Colonic mucosa (tissue), 4 donors: ENCODE measurements around the gene GPR180. TPM values are rescaled to one million over a fixed set of nuclear protein-coding genes. Genes with fewer than 3 reads are reported as not detected.

ENCODE experiments used
- DNase-seq: peaks from one replicate; pipeline ENCODE4 v3.0.0-alpha.2; 2020
- H3K27ac ChIP-seq: fragments of 200-600 bp; one replicate; pipeline ENCODE4 v1.8.0; 2021
- H3K27me3 ChIP-seq: fragments of 200-600 bp; one replicate; pipeline ENCODE4 v1.8.0; 2021
- H3K36me3 ChIP-seq: fragments of 200-600 bp; one replicate; pipeline ENCODE4 v1.8.0; 2021
- H3K4me1 ChIP-seq: fragments of 200-600 bp; one replicate; pipeline ENCODE4 v1.8.0; 2021; ENCODE audit warnings: mild to moderate bottlenecking
- H3K4me3 ChIP-seq: fragments of 200-600 bp; one replicate; pipeline ENCODE4 v1.8.0; 2021
- H3K9ac ChIP-seq, 2 donors: one replicate each; pipeline ENCODE4 v1.7.0; 2013; ENCODE audit warnings: control low read depth in 2 of 2, low read depth in 2 of 2, low read length in 2 of 2
- H3K9me3 ChIP-seq: fragments of 200-600 bp; one replicate; pipeline ENCODE4 v1.8.0; 2021
- intact Hi-C: fragments of 100-400 bp; cut with DNase I; formaldehyde crosslinking; loops from one replicate; pipeline ENCODE4 v1.14.1; 2022
- total RNA-seq, 2 donors: library from RNA; stranded (reverse); fragmentation: NEBNext Ultra II Directional in 1 of 2; extraction: Animal tissue kit (Norgen Biotek cat#: 25700) in 1 of 2; gene quantifications; one replicate each; pipeline ENCODE4 v1.2.1, GENCODE V29; 2021
- TF ChIP-seq, protein P1 (sequence below): fragments of 200-600 bp; IDR thresholded peaks from one replicate; pipeline ENCODE4 v1.8.0; 2022; ENCODE audit warnings: antibody characterized with exemption, mild to moderate bottlenecking
- donor health status: healthy.
- donor health status: DM: no; HTN: no; CAD: no.
- donor health status: DM: no; HTN: no; CAD: no.

GPR180 gene
- total RNA-seq, 2 donors from 2014 or later = 3.2 to 5.9 TPM

DNA sequence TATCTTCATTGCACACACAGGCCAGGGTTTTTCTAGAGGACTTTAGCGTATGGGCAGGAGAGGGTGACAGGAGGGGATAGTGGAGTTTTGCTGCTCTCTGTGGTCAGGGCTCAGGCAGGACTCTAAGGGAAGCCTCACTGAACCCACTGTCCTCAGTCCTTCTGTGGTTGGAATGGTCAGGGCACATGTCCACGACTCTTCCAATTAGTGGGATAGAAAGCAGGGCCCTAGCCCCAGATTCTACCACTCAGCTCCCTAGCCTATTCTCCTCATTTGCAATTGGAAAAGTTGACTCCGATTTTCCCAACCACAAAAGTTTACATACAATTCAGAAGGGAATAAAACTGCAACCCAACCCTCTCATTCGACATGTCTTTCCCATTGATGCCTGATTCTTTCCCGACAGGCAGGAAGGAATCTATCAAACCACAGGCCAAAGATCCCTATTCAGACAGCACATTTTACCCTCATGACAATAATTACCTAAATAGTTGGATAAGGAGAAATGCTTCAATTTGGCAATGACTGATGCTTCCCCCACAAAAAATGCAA, 43.9 kb upstream of the GPR180 start:
- Histone ChIP-seq H3K4me3 (no peak overlapping the region), H3K9ac (no peak overlapping the region), H3K9me3 (no peaks in the 10 kb centered on the region), H3K27me3 (no peaks in the 10 kb centered on the region), H3K27ac (no peak overlapping the region), H3K4me1 (no peaks in the 10 kb centered on the region), H3K36me3 (no peaks in the 10 kb centered on the region)
- DNase-seq = no peak
- intact Hi-C loops = no loop called here
- TF ChIP-seq, protein P1, sequence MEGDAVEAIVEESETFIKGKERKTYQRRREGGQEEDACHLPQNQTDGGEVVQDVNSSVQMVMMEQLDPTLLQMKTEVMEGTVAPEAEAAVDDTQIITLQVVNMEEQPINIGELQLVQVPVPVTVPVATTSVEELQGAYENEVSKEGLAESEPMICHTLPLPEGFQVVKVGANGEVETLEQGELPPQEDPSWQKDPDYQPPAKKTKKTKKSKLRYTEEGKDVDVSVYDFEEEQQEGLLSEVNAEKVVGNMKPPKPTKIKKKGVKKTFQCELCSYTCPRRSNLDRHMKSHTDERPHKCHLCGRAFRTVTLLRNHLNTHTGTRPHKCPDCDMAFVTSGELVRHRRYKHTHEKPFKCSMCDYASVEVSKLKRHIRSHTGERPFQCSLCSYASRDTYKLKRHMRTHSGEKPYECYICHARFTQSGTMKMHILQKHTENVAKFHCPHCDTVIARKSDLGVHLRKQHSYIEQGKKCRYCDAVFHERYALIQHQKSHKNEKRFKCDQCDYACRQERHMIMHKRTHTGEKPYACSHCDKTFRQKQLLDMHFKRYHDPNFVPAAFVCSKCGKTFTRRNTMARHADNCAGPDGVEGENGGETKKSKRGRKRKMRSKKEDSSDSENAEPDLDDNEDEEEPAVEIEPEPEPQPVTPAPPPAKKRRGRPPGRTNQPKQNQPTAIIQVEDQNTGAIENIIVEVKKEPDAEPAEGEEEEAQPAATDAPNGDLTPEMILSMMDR = no peak

DNA sequence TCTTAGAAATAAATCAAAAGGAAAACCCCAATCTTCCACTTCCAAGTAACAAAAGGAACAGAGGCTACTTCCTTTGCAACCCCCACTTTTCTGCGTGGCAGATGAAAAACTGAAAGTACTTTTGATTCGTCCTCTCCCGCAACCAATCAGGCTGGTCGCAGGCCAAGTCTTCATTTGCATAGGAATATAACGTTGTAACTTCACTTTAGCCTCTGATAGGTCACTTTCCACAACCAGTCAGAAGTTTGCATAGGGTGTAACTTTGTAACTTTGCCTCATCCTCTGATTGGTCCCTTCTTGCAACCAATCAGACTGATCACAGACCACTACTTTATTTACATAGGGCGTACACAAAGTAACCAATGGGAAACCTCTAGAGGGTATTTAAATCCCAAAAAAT, 42.9 kb upstream of the GPR180 start:
- intact Hi-C loops = no loop called here
- TF ChIP-seq, protein P1 = no peak
- Histone ChIP-seq H3K4me1 (no peaks in the 10 kb centered on the region), H3K27me3 (no peaks in the 10 kb centered on the region), H3K36me3 (no peaks in the 10 kb centered on the region), H3K9me3 (no peaks in the 10 kb centered on the region), H3K9ac (no peak overlapping the region), H3K27ac (no peak overlapping the region), H3K4me3 (no peak overlapping the region)
- DNase-seq = no peak

DNA sequence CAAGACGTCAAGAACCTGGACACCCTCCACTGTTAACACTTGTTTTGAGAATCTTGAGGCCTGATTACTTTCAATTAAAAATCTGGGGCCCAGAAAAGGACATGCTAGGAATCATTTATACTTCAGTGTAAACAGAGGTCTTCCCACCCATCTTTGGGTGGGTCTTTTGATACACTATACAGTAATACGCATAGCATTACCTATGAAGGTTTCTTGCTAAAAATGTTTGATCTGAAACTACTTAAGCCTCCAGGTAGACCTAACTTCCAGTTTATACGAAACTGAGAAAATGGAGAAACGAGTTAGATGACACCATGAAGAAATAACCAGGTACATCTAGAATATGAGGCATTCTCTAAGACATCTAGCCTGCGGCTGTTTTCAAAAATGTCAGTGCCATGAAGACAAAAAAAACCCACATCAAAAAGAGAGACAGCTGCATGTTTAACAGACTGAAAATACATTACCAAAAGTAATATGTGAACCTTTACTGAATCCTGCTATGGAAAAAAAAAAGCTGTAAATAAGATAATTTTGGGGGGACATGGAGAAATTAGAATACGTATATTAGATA, 42.3 kb upstream of the GPR180 start:
- no peaks in the 10 kb centered on the region for H3K27me3 ChIP-seq
- H3K36me3 ChIP-seq = no peaks in the 10 kb centered on the region
- no peak overlapping the region for H3K4me3 ChIP-seq
- intact Hi-C loops = no loop called here
- H3K9ac ChIP-seq = no peak overlapping the region
- TF ChIP-seq, protein P1 = no peak
- H3K27ac ChIP-seq = no peak overlapping the region
- no peak for DNase-seq
- no peaks in the 10 kb centered on the region for H3K9me3 ChIP-seq
- no peaks in the 10 kb centered on the region for H3K4me1 ChIP-seq

DNA sequence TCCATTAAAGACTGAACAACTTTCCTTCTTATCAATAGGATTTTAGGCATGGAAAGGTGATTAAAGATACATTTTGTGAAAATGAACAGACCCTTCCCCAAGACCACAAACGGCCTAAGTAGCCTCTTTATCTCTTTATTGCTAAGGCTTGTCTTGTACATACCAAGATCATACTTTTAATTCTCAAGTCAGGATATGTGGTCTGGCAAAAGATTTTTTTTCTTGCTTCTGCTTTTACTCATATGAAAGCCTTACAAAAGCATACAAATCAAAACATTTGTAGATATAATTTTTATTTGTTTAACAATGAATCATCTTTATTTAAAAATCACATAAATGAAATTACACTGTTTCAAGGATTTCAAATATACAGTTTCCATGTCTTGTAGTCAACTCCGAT, 41.5 kb upstream of the GPR180 start:
- Histone ChIP-seq H3K9me3 (no peaks in the 10 kb centered on the region), H3K4me1 (no peaks in the 10 kb centered on the region), H3K9ac (no peak overlapping the region), H3K27ac (no peak overlapping the region), H3K27me3 (no peaks in the 10 kb centered on the region), H3K4me3 (no peak overlapping the region), H3K36me3 (no peaks in the 10 kb centered on the region)
- intact Hi-C loops = no loop called here
- no peak for DNase-seq
- TF ChIP-seq, protein P1 = no peak

DNA sequence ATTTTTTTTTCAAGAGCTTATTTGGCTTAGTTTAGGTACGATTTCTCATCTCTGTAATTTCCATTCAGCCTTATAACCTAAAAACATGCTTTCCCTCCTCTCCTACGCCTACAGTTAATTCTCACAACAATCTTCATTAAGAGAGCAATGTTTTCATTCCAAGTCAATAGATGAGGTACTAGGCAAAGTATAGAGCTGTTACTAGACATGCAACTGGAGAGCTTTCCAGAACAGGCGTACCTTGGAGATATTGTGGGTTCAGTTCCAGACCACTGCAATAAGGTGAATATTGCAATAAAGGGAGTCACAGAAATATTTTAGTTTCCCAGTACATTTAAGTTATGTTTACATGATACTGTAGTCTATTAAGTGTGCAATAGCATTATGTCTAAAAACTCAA, 40.5 kb upstream of the GPR180 start:
- no peak overlapping the region for H3K9ac ChIP-seq
- intact Hi-C loops = no loop called here

More for the DNA sequence above, 40.5 kb upstream of the GPR180 start:
- no peaks in the 10 kb centered on the region for H3K27me3 ChIP-seq
- H3K4me3 ChIP-seq = no peak overlapping the region
- H3K36me3 ChIP-seq = no peaks in the 10 kb centered on the region
- H3K4me1 ChIP-seq = no peaks in the 10 kb centered on the region
- DNase-seq = no peak
- TF ChIP-seq, protein P1 = no peak
- H3K27ac ChIP-seq = no peak overlapping the region
- H3K9me3 ChIP-seq = no peaks in the 10 kb centered on the region
